ENCODE results near the gene TXNDC2. TPM values are rescaled to one million over a fixed set of nuclear protein-coding genes. Genes with fewer than 3 reads are reported as not detected.

Gene TXNDC2
- total RNA-seq, 1 donor from 2014 or later = not detected

DNA sequence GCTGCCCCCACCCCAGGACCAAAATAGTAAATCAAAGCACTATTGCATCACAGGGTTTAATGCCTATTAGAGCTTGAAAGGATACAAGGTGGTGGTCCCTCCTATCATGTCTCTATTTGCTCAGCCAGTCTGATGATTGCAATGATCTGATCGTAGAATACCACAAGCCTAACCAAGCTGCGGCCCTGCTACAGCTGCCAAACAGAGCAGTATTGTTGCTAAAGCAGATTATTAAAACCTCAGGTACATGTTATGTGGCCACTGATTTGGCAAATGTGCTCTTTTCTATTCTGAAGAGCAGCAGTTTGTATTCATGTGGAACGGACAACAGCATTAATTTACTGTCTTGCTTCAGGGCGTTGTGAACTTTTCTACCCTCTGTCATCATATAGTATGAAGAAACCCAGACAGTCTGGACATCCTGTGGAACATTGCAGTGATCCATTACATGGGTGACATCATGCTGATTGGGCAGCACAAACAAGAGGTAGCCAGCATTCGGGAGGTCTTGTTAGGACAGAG is 19.7 kb downstream of the TXNDC2 start:
- no peak overlapping the region for H3K9ac ChIP-seq
- H3K36me3 Mint-ChIP-seq = no peaks in the 10 kb centered on the region

DNA sequence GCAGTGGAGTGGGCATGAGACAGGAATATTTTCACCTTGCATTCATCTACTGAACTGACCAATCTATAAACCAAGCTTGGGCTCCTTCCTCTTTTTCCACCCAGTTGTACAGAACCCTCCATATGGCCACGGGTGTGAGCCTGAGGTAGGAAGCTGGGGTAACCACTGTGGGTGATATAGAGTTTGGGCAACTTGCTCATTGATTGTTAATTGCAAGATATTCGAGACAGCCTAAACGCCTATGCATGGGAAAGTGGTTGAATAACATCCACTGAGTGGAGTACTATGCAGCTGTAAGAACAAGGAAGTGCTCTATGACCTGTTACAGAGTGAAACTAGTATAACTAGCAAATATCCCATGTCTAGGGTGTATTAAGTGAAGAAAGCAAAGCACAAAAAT is 20.7 kb downstream of the TXNDC2 start:
- Histone ChIP-seq H3K36me3 (no peaks in the 10 kb centered on the region), H3K4me2 (no peak overlapping the region), H4K20me1 (ENCODE audit: low read depth) (no peaks in the 10 kb centered on the region), H3K4me3 (no peak overlapping the region), H3K9me3 (ENCODE audit: low read depth) (no peaks in the 10 kb centered on the region), H3K79me2 (ENCODE audit: low read depth) (no peaks in the 10 kb centered on the region), H2AFZ (replicated peaks) (no peak overlapping the region), H3K27ac (no peak overlapping the region), H3K4me1 (no peaks in the 10 kb centered on the region), H3F3A (ENCODE audit: low read depth) (no peaks in the 10 kb centered on the region), H3K27me3 (no peaks in the 10 kb centered on the region), H3K9ac (no peak overlapping the region)
- H3K4me3 Mint-ChIP-seq = no peak overlapping the region
- no peaks in the 10 kb centered on the region for H3K36me3 Mint-ChIP-seq
- no peak for DNase-seq (ENCODE audit: low spot score)
- H3K4me1 Mint-ChIP-seq = peaks cover 5% of the 10 kb centered on the region
- H3K27ac Mint-ChIP-seq = no peak overlapping the region
- H3K9me3 Mint-ChIP-seq = peaks cover 2% of the 10 kb centered on the region
- peaks cover 5% of the 10 kb centered on the region for H3K27me3 Mint-ChIP-seq (ENCODE audit: insufficient read depth, low read depth)
- TF ChIP-seq EZH2phosphoT487 (IDR thresholded peaks at IDR 0.05) (no peak), EZH2 (IDR thresholded peaks at IDR 0.05) (no peak)
- TF ChIP-seq, protein P1, sequence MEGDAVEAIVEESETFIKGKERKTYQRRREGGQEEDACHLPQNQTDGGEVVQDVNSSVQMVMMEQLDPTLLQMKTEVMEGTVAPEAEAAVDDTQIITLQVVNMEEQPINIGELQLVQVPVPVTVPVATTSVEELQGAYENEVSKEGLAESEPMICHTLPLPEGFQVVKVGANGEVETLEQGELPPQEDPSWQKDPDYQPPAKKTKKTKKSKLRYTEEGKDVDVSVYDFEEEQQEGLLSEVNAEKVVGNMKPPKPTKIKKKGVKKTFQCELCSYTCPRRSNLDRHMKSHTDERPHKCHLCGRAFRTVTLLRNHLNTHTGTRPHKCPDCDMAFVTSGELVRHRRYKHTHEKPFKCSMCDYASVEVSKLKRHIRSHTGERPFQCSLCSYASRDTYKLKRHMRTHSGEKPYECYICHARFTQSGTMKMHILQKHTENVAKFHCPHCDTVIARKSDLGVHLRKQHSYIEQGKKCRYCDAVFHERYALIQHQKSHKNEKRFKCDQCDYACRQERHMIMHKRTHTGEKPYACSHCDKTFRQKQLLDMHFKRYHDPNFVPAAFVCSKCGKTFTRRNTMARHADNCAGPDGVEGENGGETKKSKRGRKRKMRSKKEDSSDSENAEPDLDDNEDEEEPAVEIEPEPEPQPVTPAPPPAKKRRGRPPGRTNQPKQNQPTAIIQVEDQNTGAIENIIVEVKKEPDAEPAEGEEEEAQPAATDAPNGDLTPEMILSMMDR (IDR thresholded peaks at IDR 0.05) = no peak

More for the DNA sequence above, 19.7 kb downstream of the TXNDC2 start:
- Histone ChIP-seq H3K79me2 (ENCODE audit: low read depth) (no peaks in the 10 kb centered on the region), H3K4me1 (no peaks in the 10 kb centered on the region), H2AFZ (replicated peaks) (no peak overlapping the region), H3K4me2 (no peak overlapping the region), H3K36me3 (no peaks in the 10 kb centered on the region), H3F3A (ENCODE audit: low read depth) (no peaks in the 10 kb centered on the region), H3K27me3 (no peaks in the 10 kb centered on the region), H3K4me3 (no peak overlapping the region), H4K20me1 (ENCODE audit: low read depth) (no peaks in the 10 kb centered on the region), H3K9me3 (ENCODE audit: low read depth) (no peaks in the 10 kb centered on the region), H3K27ac (no peak overlapping the region)
- DNase-seq (ENCODE audit: low spot score) = no peak
- peaks cover 5% of the 10 kb centered on the region for H3K27me3 Mint-ChIP-seq (ENCODE audit: insufficient read depth, low read depth)
- peaks cover 2% of the 10 kb centered on the region for H3K9me3 Mint-ChIP-seq
- no peak overlapping the region for H3K4me3 Mint-ChIP-seq
- TF ChIP-seq EZH2phosphoT487 (IDR thresholded peaks at IDR 0.05) = no peak
- no peak for TF ChIP-seq EZH2 (IDR thresholded peaks at IDR 0.05)
- TF ChIP-seq, protein P1 (IDR thresholded peaks at IDR 0.05) = no peak
- H3K27ac Mint-ChIP-seq = no peak overlapping the region
- peaks cover 5% of the 10 kb centered on the region for H3K4me1 Mint-ChIP-seq

DNA sequence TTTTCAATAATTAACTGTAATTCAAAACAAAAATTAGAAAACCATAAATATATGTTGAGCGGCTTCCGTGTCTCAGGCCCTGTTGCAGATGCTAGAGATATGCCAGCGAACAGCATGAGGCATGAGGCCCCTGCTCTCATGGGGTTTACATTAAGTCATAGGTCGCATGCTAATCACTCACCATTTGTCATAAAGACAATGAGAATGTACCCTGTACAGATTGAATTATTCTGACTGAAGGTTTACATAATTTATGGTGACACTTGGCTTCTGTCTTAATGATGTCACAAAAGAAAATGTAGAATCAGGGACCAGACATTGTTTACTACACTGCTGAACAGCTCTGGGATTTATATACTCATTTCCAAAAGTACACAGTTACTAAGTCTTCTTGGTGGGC is 22.1 kb downstream of the TXNDC2 start:
- no peak overlapping the region for H3K4me3 Mint-ChIP-seq
- no peaks in the 10 kb centered on the region for H3K27me3 ChIP-seq
- no peak overlapping the region for H3K4me2 ChIP-seq
- TF ChIP-seq EZH2phosphoT487 (IDR thresholded peaks at IDR 0.05) = no peak
- TF ChIP-seq, protein P1 (IDR thresholded peaks at IDR 0.05) = no peak
- TF ChIP-seq EZH2 (IDR thresholded peaks at IDR 0.05) = no peak
- H3K4me3 ChIP-seq = no peak overlapping the region
- no peak for DNase-seq (ENCODE audit: low spot score)
- H3F3A ChIP-seq (ENCODE audit: low read depth) = no peaks in the 10 kb centered on the region
- no peaks in the 10 kb centered on the region for H3K4me1 ChIP-seq
- no peak overlapping the region for H3K9ac ChIP-seq
- no peaks in the 10 kb centered on the region for H3K79me2 ChIP-seq (ENCODE audit: low read depth)
- H2AFZ ChIP-seq (replicated peaks) = no peak overlapping the region
- peaks cover 2% of the 10 kb centered on the region for H3K9me3 Mint-ChIP-seq
- H3K27ac ChIP-seq = no peak overlapping the region
- H3K4me1 Mint-ChIP-seq = peaks cover 6% of the 10 kb centered on the region
- H3K36me3 ChIP-seq = no peaks in the 10 kb centered on the region
- H3K36me3 Mint-ChIP-seq = no peaks in the 10 kb centered on the region
- no peaks in the 10 kb centered on the region for H4K20me1 ChIP-seq (ENCODE audit: low read depth)
- H3K27ac Mint-ChIP-seq = no peak overlapping the region
- no peaks in the 10 kb centered on the region for H3K9me3 ChIP-seq (ENCODE audit: low read depth)
- peaks cover 3% of the 10 kb centered on the region for H3K27me3 Mint-ChIP-seq (ENCODE audit: insufficient read depth, low read depth)

All from neural progenitor cell (in vitro differentiated cells).